Measurements from ENCODE around the gene PTDSS2. TPM values are rescaled to one million over a fixed set of nuclear protein-coding genes. Genes with fewer than 3 reads are reported as not detected.
A peak's percentile ranks its signal among the peaks of the same experiment; 100 is the strongest.

Gene PTDSS2
- total and polyA plus RNA-seq, 9 of the 15 experiments (the other 6 are each of a cell fraction or from before 2014, with no cell fraction given) = 0.45 to 53.9 (median 17.2) TPM

GRCh38 chr11:416757-417621 lies 33.1 kb upstream of the PTDSS2 start:
- Histone ChIP-seq H2AFZ (ENCODE audit: low read depth, low read length) (no peak overlapping the region), H3K9ac (ENCODE audit: insufficient read depth in 1 of 2, low read depth in 2 of 2, low read length in 2 of 2) (no peak overlapping the region), H3K79me2 (ENCODE audit: control insufficient read depth, insufficient read depth, low read length) (no peaks in the 10 kb centered on the region), H3K27me3 (ENCODE audit: control insufficient read depth in 2 of 2, insufficient read depth in 2 of 2, low read length in 2 of 2) (no peaks in the 10 kb centered on the region), H3K4me1 (replicated peaks in 1 of 2; ENCODE audit: control insufficient read depth in 2 of 2, insufficient read depth in 2 of 2, low read length in 2 of 2) (peaks cover 5 to 72% of the 10 kb centered on the region in 2 experiments), H3K4me3 (no peak overlapping the region), H4K20me1 (replicated peaks; ENCODE audit: control insufficient read depth, insufficient read depth, low read length) (no peaks in the 10 kb centered on the region), H3K36me3 (ENCODE audit: control insufficient read depth, insufficient read depth, low read length) (no peaks in the 10 kb centered on the region), H3K27ac (ENCODE audit: extremely low read depth, low read depth, low read length) (no peak overlapping the region), H3K9me1 (ENCODE audit: control insufficient read depth, insufficient read depth, low read length) (no peaks in the 10 kb centered on the region), H3K9me3 (replicated peaks; ENCODE audit: control insufficient read depth, insufficient read depth, low read depth, low read length) (no peaks in the 10 kb centered on the region), H3K4me2 (ENCODE audit: insufficient read depth, low read length) (no peak overlapping the region)
- no peak for FAIRE-seq
- POLR2A ChIA-PET = interaction anchor here (0.9 kb wide), 1 partner anchor 10 kb away, joined by 3 read pairs; no protein-coding TSS in a partner anchor
- intact Hi-C loops (cut with micrococcal nuclease) (no loop called here), in situ Hi-C loops (cut with MboI) (no loop called here)
- BruUV-seq (replicated peaks) = no TSS peak
- no peak for TF ChIP-seq CBX2 (IDR thresholded peaks at IDR 0.05; ENCODE audit: insufficient read depth, low read length, poor library complexity, severe bottlenecking)
- peak; percentile 26 for TF ChIP-seq PCBP1 (IDR thresholded peaks at IDR 0.05; ENCODE audit: low read depth, low read length, poor library complexity, severe bottlenecking)
- 0 out of 2 replicates have a peak, but pooled peaks have one; percentile 8 for TF ChIP-seq ZBTB33 (CRISPR knock-in tag; IDR thresholded peaks at IDR 0.05)
- no peak for ATAC-seq
- CTCF ChIA-PET (ENCODE audit: low intra/inter-chr PET ratio) = no interaction called here
- 95% methylated on average over 12 of the region's 97 CpGs for WGBS (ENCODE audit: insufficient coverage, low coverage, missing lambda C conversion rate)
- no peak for DNase-seq (ENCODE audit: extremely low read depth in 1 of 4, low spot score in 3 of 4)
